GM12878 (cell line): ENCODE measurements around the gene CAPN10. TPM values are rescaled to one million over a fixed set of nuclear protein-coding genes. Genes with fewer than 3 reads are reported as not detected.

Experiments used
- ATAC-seq: fragments of 200-7000 bp; cut with Tn5 transposase; 3 replicates; pipeline ENCODE4 v1.9.1; 2020; ENCODE audit warnings: mild to moderate bottlenecking, moderate library complexity
- BruUV-seq: library from RNA; stranded (reverse); fragments of 400-500 nt; replicated peaks from 2 replicates; lab custom pipeline; 2021; lab: Mats Ljungman, UMichigan
- CTCF ChIA-PET: fragments of 300-600 bp; sonication (Branson Sonifier 250); formaldehyde crosslinking; extraction: SDS; loops from one replicate; lab custom pipeline; 2021; ENCODE audit warnings: inconsistent platforms; lab: Yijun Ruan, JAX
- POLR2A ChIA-PET: fragments of 350-600 bp; formaldehyde crosslinking; extraction: SDS; loops from one replicate; lab custom pipeline; 2021; ENCODE audit warnings: inconsistent platforms; lab: Charles Lee
- RAD21 ChIA-PET: fragments of 300-600 bp; sonication (Branson Sonifier 250); formaldehyde crosslinking; loops from one replicate; lab custom pipeline; 2023; ENCODE audit warnings: antibody characterized with exemption; ENCODE audit not compliant: unreplicated experiment; lab: Charles Lee
- SMC1A ChIA-PET: fragments of 300-600 bp; sonication (Branson Sonifier 250); formaldehyde crosslinking; loops from one replicate; lab custom pipeline; 2023; ENCODE audit not compliant: unreplicated experiment, uncharacterized antibody; lab: Charles Lee
- DNase-seq: peaks from one replicate; pipeline ENCODE4 v3.0.0-alpha.2; 2011; ENCODE audit warnings: low read depth, low spot score
- FAIRE-seq: peaks from 3 replicates; lab custom pipeline; 2011; peaks lifted over from hg19 to GRCh38; lab: Jason Lieb, UNC
- H2AFZ ChIP-seq: 2 replicates; pipeline ENCODE4 v1.6.0; 2011; ENCODE audit warnings: low read depth, low read length, control low read depth; ENCODE audit not compliant: control insufficient read depth
- H3K27ac ChIP-seq: 2 replicates; pipeline ENCODE4 v1.5.1; 2011; ENCODE audit warnings: control low read depth; ENCODE audit not compliant: control insufficient read depth, insufficient read depth
- H3K27me3 ChIP-seq, 2 experiments: replicated peaks in 1 of 2; 2 replicates each; pipeline versions ENCODE4 v1.6.0 to v1.6.1; 2011; ENCODE audit warnings: low read length in 1 of 2; ENCODE audit not compliant: control insufficient read depth in 2 of 2, insufficient read depth in 2 of 2
- H3K36me3 ChIP-seq, 2 experiments: 2 replicates each; pipeline ENCODE4 v1.5.1; 2011; ENCODE audit warnings: low read length in 1 of 2; ENCODE audit not compliant: control insufficient read depth in 2 of 2, insufficient read depth in 2 of 2
- H3K4me1 ChIP-seq: 2 replicates; pipeline ENCODE4 v1.6.1; 2011; ENCODE audit warnings: mild to moderate bottlenecking, low read length, moderate library complexity, mixed read lengths; ENCODE audit not compliant: control insufficient read depth, insufficient read depth
- H3K4me2 ChIP-seq: 2 replicates; pipeline ENCODE4 v1.6.0; 2011; ENCODE audit warnings: control low read depth; ENCODE audit not compliant: control insufficient read depth, insufficient read depth
- H3K4me3 ChIP-seq: fragments of 200-600 bp; sonication (generic); 2 replicates; pipeline ENCODE4 v1.5.1; 2016
- H3K79me2 ChIP-seq: 2 replicates; pipeline ENCODE4 v1.6.0; 2011; ENCODE audit warnings: low read length; ENCODE audit not compliant: control insufficient read depth, insufficient read depth
- H3K9ac ChIP-seq: 2 replicates; pipeline ENCODE4 v1.8.0; 2011; ENCODE audit warnings: low read length, control low read depth, mixed read lengths; ENCODE audit not compliant: control insufficient read depth, insufficient read depth
- H3K9me3 ChIP-seq: replicated peaks from 3 replicates; pipeline ENCODE4 v1.5.1; 2011; ENCODE audit warnings: mild to moderate bottlenecking, low read length; ENCODE audit not compliant: control insufficient read depth, insufficient read depth
- H4K20me1 ChIP-seq: 2 replicates; pipeline ENCODE4 v1.6.0; 2011; ENCODE audit not compliant: control insufficient read depth, insufficient read depth
- MTA3 ChIP-seq: IDR thresholded peaks from 2 replicates; pipeline ENCODE4 v1.6.1; 2012; ENCODE audit warnings: low read length, inconsistent platforms, borderline replicate concordance
- NR2F1 ChIP-seq: fragments of 450-650 bp; conservative IDR thresholded peaks from 2 replicates; pipeline ENCODE4 v1.6.1; 2017; ENCODE audit warnings: mild to moderate bottlenecking
- POLR2AphosphoS5 ChIP-seq: IDR thresholded peaks from 2 replicates; pipeline ENCODE4 v1.6.1; 2011; ENCODE audit warnings: mild to moderate bottlenecking, low read length, inconsistent platforms
- PRDM15 ChIP-seq: fragments of 450-650 bp; formaldehyde crosslinking; IDR thresholded peaks from 2 replicates; pipeline ENCODE4 v1.4.0; 2020; ENCODE audit warnings: mild to moderate bottlenecking, moderate library complexity
- RELA ChIP-seq: fragments of 450-650 bp; IDR thresholded peaks from 2 replicates; pipeline ENCODE4 v1.8.0; 2014; ENCODE audit warnings: borderline replicate concordance; ENCODE audit not compliant: partially characterized antibody
- TCF3 ChIP-seq: IDR thresholded peaks from 2 replicates; pipeline ENCODE4 v1.6.1; 2012; ENCODE audit warnings: low read depth, mild to moderate bottlenecking, low read length, borderline replicate concordance; ENCODE audit not compliant: insufficient read depth
- USF1 ChIP-seq: IDR thresholded peaks from 2 replicates; pipeline ENCODE4 v1.6.1; 2011; ENCODE audit warnings: borderline replicate concordance, low read depth, mild to moderate bottlenecking, moderate library complexity, mixed read lengths, low read length; ENCODE audit not compliant: insufficient read depth; ENCODE audit errors: extremely low read length
- ZBTB40 ChIP-seq: fragments of 450-650 bp; IDR thresholded peaks from 2 replicates; pipeline ENCODE4 v1.6.1; 2016; ENCODE audit warnings: mild to moderate bottlenecking, moderate library complexity, borderline replicate concordance
- ZNF384 ChIP-seq: IDR thresholded peaks from 2 replicates; pipeline ENCODE4 v1.6.1; 2012; ENCODE audit warnings: low read depth, mild to moderate bottlenecking, low read length, improper control_type of control experiment, borderline replicate concordance
- ZZZ3 ChIP-seq: IDR thresholded peaks from 2 replicates; pipeline ENCODE4 v1.6.1; 2011; ENCODE audit warnings: low read depth; ENCODE audit not compliant: control insufficient read depth, insufficient read length
- WGBS: methylation state at CpG from one replicate; pipeline ENCODE4 v1.1.6; 2016; ENCODE audit warnings: low lambda C conversion rate; ENCODE audit not compliant: insufficient replicate concordance, insufficient coverage; ENCODE audit errors: missing lambda C conversion rate; 5-methylcytosine and 5-hydroxymethylcytosine counted together
- in situ Hi-C: fragments of 300-500 bp; cut with MboI; formaldehyde crosslinking; loops from 9 replicates; pipeline ENCODE4 v1.14.3; 2018; ENCODE audit warnings: mixed read lengths
- intact Hi-C: fragments of 100-400 bp; cut with micrococcal nuclease; formaldehyde crosslinking; loops from one replicate; pipeline ENCODE4 v1.14.2; 2022; ENCODE audit not compliant: unreplicated experiment
- polyA plus RNA-seq, 11 experiments: library from polyadenylated mRNA; depleted of rRNA in 4 of 11; unstranded in 6 of 11; stranded (reverse) in 5 of 11; fragments of >200 nt; fragmentation: Nextera tagmentation in 4 of 11; fragmentation: Illumina TruSeq in 1 of 11; extraction: Ambion mirVana in 4 of 11; extraction: Trizol in 1 of 11; gene quantifications; 1 replicate in 1 of 11; 2 replicates in 10 of 11; pipeline versions ENCODE4 v1.2.1 to v1.2.3, GENCODE V29; 2011 to 2016; ENCODE audit warnings: inconsistent platforms in 2 of 11, missing spikeins in 2 of 11, low read depth in 1 of 11
- total RNA-seq, 4 experiments: library from RNA; depleted of rRNA in 3 of 4; stranded (reverse); fragments of >200 nt in 3 of 4; fragmentation: Illumina TruSeq in 1 of 4; extraction: Trizol in 1 of 4; gene quantifications; 2 replicates each; pipeline versions ENCODE4 v1.2.1 to v1.2.3, GENCODE V29; 2013 to 2021

Gene CAPN10
- total and polyA plus RNA-seq, 10 of the 15 experiments (the other 5 are each of a cell fraction or from before 2014, with no cell fraction given), result 0.37 to 40.6 (median 17.5) TPM

DNA sequence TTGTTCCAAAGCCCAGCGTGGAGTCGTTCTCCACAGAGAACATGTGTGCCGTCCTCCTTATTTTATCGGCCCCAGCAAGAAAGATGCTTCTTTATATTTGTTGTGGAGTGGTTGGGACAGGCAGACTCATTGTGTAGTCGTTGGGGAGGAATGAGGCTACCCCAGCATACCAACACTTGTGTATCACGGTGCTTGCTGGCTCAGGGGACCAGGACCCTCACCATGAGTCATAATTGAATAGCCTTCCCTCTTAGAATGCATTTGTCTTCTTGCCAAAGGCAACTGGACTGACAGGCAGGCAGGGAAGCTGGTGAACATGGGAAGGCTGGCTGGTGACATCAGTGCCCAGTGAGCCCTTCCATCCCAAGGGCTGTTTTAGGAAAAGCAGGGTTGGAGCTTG lies 4.7 kb downstream of the CAPN10 start (continued):
- TF ChIP-seq PRDM15 (CRISPR knock-in tag) (no peak), POLR2AphosphoS5 (no peak)

DNA sequence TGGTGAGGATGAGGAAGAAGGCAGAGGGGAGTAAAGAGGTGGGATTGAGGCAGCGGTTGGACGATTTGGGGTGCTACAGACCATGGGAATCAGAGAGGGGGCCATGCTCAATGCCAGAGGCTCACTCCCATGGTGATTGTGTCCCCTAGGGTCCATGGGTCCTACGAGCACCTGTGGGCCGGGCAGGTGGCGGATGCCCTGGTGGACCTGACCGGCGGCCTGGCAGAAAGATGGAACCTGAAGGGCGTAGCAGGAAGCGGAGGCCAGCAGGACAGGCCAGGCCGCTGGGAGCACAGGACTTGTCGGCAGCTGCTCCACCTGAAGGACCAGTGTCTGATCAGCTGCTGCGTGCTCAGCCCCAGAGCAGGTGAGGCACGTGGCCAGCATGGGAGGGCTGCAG lies 5.2 kb downstream of the CAPN10 start:
- ChIA-PET SMC1A (no interaction called here), POLR2A (no interaction called here), CTCF (no interaction called here), RAD21 (no interaction called here)
- no peak overlapping the region for H3K4me2 ChIP-seq
- no peaks in the 10 kb centered on the region for H3K27me3 ChIP-seq
- DNase-seq, result no peak
- H3K79me2 ChIP-seq, result peaks cover 23% of the 10 kb centered on the region
- in situ Hi-C loops, result no loop called here
- 91% methylated on average over 11 of the region's 13 CpGs for WGBS
- H4K20me1 ChIP-seq, result no peaks in the 10 kb centered on the region; the same call in 1 of the 2 replicates
- no peak overlapping the region for H3K4me3 ChIP-seq
- peaks cover 2 to 16% of the 10 kb centered on the region in 2 experiments; a peak in 3 of 4 replicates for H3K36me3 ChIP-seq
- intact Hi-C loops, result no loop called here
- no peak for FAIRE-seq
- TF ChIP-seq ZNF384 (no peak), MTA3 (no peak), TCF3 (no peak), RELA (no peak), ZBTB40 (no peak), NR2F1 (no peak), USF1 (no peak), ZZZ3 (no peak)
- H2AFZ ChIP-seq, result no peak overlapping the region
- no peak overlapping the region for H3K27ac ChIP-seq
- no peak for ATAC-seq
- H3K9ac ChIP-seq, result no peak overlapping the region
- H3K4me1 ChIP-seq, result peaks cover 13% of the 10 kb centered on the region
- no TSS peak for BruUV-seq
- no peaks in the 10 kb centered on the region for H3K9me3 ChIP-seq
